ENCODE measurements around the gene TRPT1. TPM values are rescaled to one million over a fixed set of nuclear protein-coding genes. Genes with fewer than 3 reads are reported as not detected.

The TRPT1 gene
- total and polyA plus RNA-seq, 9 of the 15 experiments (the other 6 are each of a cell fraction or from before 2014, with no cell fraction given) = 4.6 to 41.7 (median 23.1) TPM

GRCh38 chr11:64269540-64270220, 43.7 kb upstream of the TRPT1 start (continued):
- TF ChIP-seq ELK3 (CRISPR knock-in tag; IDR thresholded peaks at IDR 0.05) = no peak
- TF ChIP-seq RNF2 (IDR thresholded peaks at IDR 0.05) = no peak
- no peak for TF ChIP-seq HNRNPUL1 (IDR thresholded peaks at IDR 0.05; ENCODE audit: low read length)
- no peak for TF ChIP-seq KAT8 (IDR thresholded peaks at IDR 0.05; ENCODE audit: low read depth)
- TF ChIP-seq CEBPB (tag; IDR thresholded peaks at IDR 0.05) = peak; percentile 96
- no peak for TF ChIP-seq ZNF146 (CRISPR knock-in tag; IDR thresholded peaks at IDR 0.05; ENCODE audit: unreplicated experiment)
- no peak for TF ChIP-seq TCF3 (CRISPR knock-in tag; IDR thresholded peaks at IDR 0.05)
- no peak for TF ChIP-seq XRCC3 (IDR thresholded peaks at IDR 0.05)
- TF ChIP-seq SRF (CRISPR knock-in tag; IDR thresholded peaks at IDR 0.05) = peak in 1 of 2 experiments; percentile 62; a peak in 1 of 4 replicates
- TF ChIP-seq EP300 (IDR thresholded peaks at IDR 0.05; ENCODE audit: low read length) = peak; percentile 26; the same call in 1 of the 2 replicates
- peak; percentile 50 for TF ChIP-seq SMAD1 (IDR thresholded peaks at IDR 0.05; ENCODE audit: low read depth, low read length, partially characterized antibody)
- TF ChIP-seq MXI1 (IDR thresholded peaks at IDR 0.05; ENCODE audit: low read depth, low read length) = peak; percentile 30; the same call in 1 of the 2 replicates
- TF ChIP-seq MBD1 (CRISPR knock-in tag; IDR thresholded peaks at IDR 0.05) = no peak
- TF ChIP-seq, protein P1, sequence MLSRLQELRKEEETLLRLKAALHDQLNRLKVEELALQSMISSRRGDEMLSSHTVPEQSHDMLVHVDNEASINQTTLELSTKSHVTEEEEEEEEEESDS (CRISPR knock-in tag; IDR thresholded peaks at IDR 0.05) = no peak
- TF ChIP-seq, protein P2, sequence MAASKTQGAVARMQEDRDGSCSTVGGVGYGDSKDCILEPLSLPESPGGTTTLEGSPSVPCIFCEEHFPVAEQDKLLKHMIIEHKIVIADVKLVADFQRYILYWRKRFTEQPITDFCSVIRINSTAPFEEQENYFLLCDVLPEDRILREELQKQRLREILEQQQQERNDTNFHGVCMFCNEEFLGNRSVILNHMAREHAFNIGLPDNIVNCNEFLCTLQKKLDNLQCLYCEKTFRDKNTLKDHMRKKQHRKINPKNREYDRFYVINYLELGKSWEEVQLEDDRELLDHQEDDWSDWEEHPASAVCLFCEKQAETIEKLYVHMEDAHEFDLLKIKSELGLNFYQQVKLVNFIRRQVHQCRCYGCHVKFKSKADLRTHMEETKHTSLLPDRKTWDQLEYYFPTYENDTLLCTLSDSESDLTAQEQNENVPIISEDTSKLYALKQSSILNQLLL (CRISPR knock-in tag; IDR thresholded peaks at IDR 0.05; ENCODE audit: borderline replicate concordance) = 0 out of 2 replicates have a peak, but pooled peaks have one; percentile 44
- no peak for TF ChIP-seq NELFE (IDR thresholded peaks at IDR 0.05; ENCODE audit: insufficient read depth, insufficient read length)
- peak; percentile 47; the same call in 1 of the 2 replicates for TF ChIP-seq TCF7 (IDR thresholded peaks at IDR 0.05; ENCODE audit: borderline replicate concordance)
- TF ChIP-seq CCAR2 (IDR thresholded peaks at IDR 0.05; ENCODE audit: low read depth, low read length) = no peak
- peak; percentile 28; the same call in 1 of the 2 replicates for TF ChIP-seq ZBTB17 (CRISPR knock-in tag; IDR thresholded peaks at IDR 0.05)
- TF ChIP-seq ZNF561 (CRISPR knock-in tag; conservative IDR thresholded peaks at IDR 0.05) = peak; percentile 76; the same call in 1 of the 2 replicates
- peak; percentile 77 for TF ChIP-seq ZNF12 (CRISPR knock-in tag; IDR thresholded peaks at IDR 0.05)
- TF ChIP-seq SRSF9 (IDR thresholded peaks at IDR 0.05; ENCODE audit: borderline replicate concordance, low read depth, low read length) = no peak
- no peak for TF ChIP-seq HEY1 (CRISPR knock-in tag; IDR thresholded peaks at IDR 0.05; ENCODE audit: borderline replicate concordance)
- no peak for TF ChIP-seq RBM34 (IDR thresholded peaks at IDR 0.05; ENCODE audit: borderline replicate concordance, insufficient read depth, low read length)
- TF ChIP-seq, protein P3, sequence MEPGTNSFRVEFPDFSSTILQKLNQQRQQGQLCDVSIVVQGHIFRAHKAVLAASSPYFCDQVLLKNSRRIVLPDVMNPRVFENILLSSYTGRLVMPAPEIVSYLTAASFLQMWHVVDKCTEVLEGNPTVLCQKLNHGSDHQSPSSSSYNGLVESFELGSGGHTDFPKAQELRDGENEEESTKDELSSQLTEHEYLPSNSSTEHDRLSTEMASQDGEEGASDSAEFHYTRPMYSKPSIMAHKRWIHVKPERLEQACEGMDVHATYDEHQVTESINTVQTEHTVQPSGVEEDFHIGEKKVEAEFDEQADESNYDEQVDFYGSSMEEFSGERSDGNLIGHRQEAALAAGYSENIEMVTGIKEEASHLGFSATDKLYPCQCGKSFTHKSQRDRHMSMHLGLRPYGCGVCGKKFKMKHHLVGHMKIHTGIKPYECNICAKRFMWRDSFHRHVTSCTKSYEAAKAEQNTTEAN (CRISPR knock-in tag; IDR thresholded peaks at IDR 0.05) = no peak
